SU-DHL-6 (cell line): ENCODE results near the gene SEMA5A.

Source experiments
- EZH2phosphoT487 ChIP-seq: fragments of 200-600 bp; sonication (generic), shearing (Covaris generic); conservative IDR thresholded peaks from 2 replicates; pipeline ENCODE4 v1.6.1; 2018; ENCODE audit warnings: mild to moderate bottlenecking, antibody characterized with exemption, low read length, moderate library complexity, mixed read lengths
- TF ChIP-seq, protein P1 (sequence below): fragments of 200-600 bp; sonication (generic); IDR thresholded peaks from one replicate; pipeline ENCODE4 v1.5.1; 2017; ENCODE audit warnings: antibody characterized with exemption, mild to moderate bottlenecking, low read length, moderate library complexity; ENCODE audit not compliant: insufficient read depth, poor library complexity, severe bottlenecking

DNA sequence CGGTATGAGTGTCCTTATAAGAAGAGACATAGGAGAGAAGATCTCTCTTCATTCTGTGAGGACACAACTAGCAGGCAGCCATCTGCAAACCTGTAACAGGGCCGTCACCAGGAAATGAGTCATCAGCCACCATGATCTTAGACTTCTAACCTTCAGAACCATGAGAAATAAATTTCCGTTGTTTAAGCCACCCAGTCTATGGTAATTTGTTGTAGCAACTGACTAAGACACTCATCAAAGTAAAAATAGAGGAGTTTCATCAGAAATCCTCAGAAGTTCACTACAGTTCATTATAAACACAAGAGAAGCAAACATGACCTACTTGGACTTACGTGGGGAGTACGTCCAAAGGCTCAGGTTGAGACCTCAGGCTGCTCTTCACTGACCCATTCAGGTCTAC is 357.7 kb downstream of the SEMA5A start:
- TF ChIP-seq, protein P1, sequence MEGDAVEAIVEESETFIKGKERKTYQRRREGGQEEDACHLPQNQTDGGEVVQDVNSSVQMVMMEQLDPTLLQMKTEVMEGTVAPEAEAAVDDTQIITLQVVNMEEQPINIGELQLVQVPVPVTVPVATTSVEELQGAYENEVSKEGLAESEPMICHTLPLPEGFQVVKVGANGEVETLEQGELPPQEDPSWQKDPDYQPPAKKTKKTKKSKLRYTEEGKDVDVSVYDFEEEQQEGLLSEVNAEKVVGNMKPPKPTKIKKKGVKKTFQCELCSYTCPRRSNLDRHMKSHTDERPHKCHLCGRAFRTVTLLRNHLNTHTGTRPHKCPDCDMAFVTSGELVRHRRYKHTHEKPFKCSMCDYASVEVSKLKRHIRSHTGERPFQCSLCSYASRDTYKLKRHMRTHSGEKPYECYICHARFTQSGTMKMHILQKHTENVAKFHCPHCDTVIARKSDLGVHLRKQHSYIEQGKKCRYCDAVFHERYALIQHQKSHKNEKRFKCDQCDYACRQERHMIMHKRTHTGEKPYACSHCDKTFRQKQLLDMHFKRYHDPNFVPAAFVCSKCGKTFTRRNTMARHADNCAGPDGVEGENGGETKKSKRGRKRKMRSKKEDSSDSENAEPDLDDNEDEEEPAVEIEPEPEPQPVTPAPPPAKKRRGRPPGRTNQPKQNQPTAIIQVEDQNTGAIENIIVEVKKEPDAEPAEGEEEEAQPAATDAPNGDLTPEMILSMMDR = no peak
- no peak for TF ChIP-seq EZH2phosphoT487
